Activated effector memory CD4-positive, alpha-beta T cell treated with Interleukin-2 at 50 U/mL for 16 hours (primary cell): ENCODE measurements around the gene SNAP29.
"Not testable (repeated sequence)": the region's sequence is repeated elsewhere in the genome, so short reads cannot be mapped to it uniquely, and the experiment has no call there.

Source experiments
- DNase-seq: peaks from one replicate; pipeline ENCODE4 v3.0.0-alpha.2; 2020

SNAP29 gene

GRCh38 chr22:20935049-20935448 is 76.2 kb downstream of the SNAP29 start:
- not testable (repeated sequence) for DNase-seq

- DNase-seq = not testable (repeated sequence)
Observed at GRCh38 chr22:20935780-20936539, 77.2 kb downstream of the SNAP29 start.

GRCh38 chr22:20937031-20937793 is 78.4 kb downstream of the SNAP29 start:
- no peak for DNase-seq

- DNase-seq = no peak
Observed at GRCh38 chr22:20937794-20938671, 79.2 kb downstream of the SNAP29 start.

GRCh38 chr22:20939457-20940185 is 80.8 kb downstream of the SNAP29 start:
- DNase-seq = not testable (repeated sequence)

- DNase-seq = no peak
Observed at GRCh38 chr22:20940186-20940651, 81.4 kb downstream of the SNAP29 start.
